Smooth muscle cell (in vitro differentiated cells): ENCODE measurements around the gene KDM4B. TPM values are rescaled to one million over a fixed set of nuclear protein-coding genes. Genes with fewer than 3 reads are reported as not detected.

Source experiments
- DNase-seq: peaks from one replicate; lab custom pipeline; 2025; ENCODE audit not compliant: unreplicated experiment; lab: John Stamatoyannopoulos, UW
- H2AFZ ChIP-seq: fragments of 200-600 bp; sonication (generic); 2 replicates; pipeline ENCODE4 v1.6.0; 2016; ENCODE audit warnings: antibody characterized with exemption, low read depth, mild to moderate bottlenecking
- H3F3A ChIP-seq: fragments of 200-600 bp; sonication (generic); 2 replicates; pipeline ENCODE4 v1.6.0; 2017; ENCODE audit warnings: antibody characterized with exemption, low read depth
- H3K27ac ChIP-seq: fragments of 200-600 bp; sonication (generic); 2 replicates; pipeline ENCODE4 v1.5.1; 2016; ENCODE audit warnings: low read depth, mild to moderate bottlenecking
- H3K27me3 ChIP-seq: fragments of 200-600 bp; sonication (generic); 2 replicates; pipeline ENCODE4 v1.6.1; 2016; ENCODE audit warnings: low read depth, mild to moderate bottlenecking
- H3K36me3 ChIP-seq: fragments of 200-600 bp; sonication (generic); 2 replicates; pipeline ENCODE4 v1.5.1; 2016; ENCODE audit warnings: low read depth
- H3K4me1 ChIP-seq: fragments of 200-600 bp; sonication (generic); 2 replicates; pipeline ENCODE4 v1.5.1; 2016; ENCODE audit warnings: low read depth
- H3K4me2 ChIP-seq: fragments of 200-600 bp; sonication (generic); 2 replicates; pipeline ENCODE4 v1.6.0; 2016; ENCODE audit warnings: mild to moderate bottlenecking
- H3K4me3 ChIP-seq: fragments of 200-600 bp; sonication (generic); 2 replicates; pipeline ENCODE4 v1.5.1; 2016; ENCODE audit warnings: mild to moderate bottlenecking
- H3K79me2 ChIP-seq: fragments of 200-600 bp; sonication (generic); 2 replicates; pipeline ENCODE4 v1.6.0; 2016; ENCODE audit warnings: low read depth, mild to moderate bottlenecking
- H3K9ac ChIP-seq: fragments of 200-600 bp; sonication (generic); 2 replicates; pipeline ENCODE4 v1.6.0; 2016; ENCODE audit warnings: low read depth
- H3K9me3 ChIP-seq: fragments of 200-600 bp; sonication (generic); replicated peaks from 2 replicates; pipeline ENCODE4 v1.5.1; 2016; ENCODE audit warnings: low read depth
- H4K20me1 ChIP-seq: fragments of 200-600 bp; sonication (generic); 2 replicates; pipeline ENCODE4 v1.6.0; 2016; ENCODE audit warnings: low read depth
- CTCF ChIP-seq: fragments of 200-600 bp; sonication (generic); IDR thresholded peaks from 2 replicates; pipeline ENCODE4 v1.5.1; 2017; ENCODE audit warnings: borderline replicate concordance, mild to moderate bottlenecking, antibody characterized with exemption; ENCODE audit not compliant: insufficient read depth, poor library complexity, severe bottlenecking
- WGBS: methylation state at CpG from one replicate; pipeline ENCODE4 v1.1.7; 2016; ENCODE audit warnings: low lambda C conversion rate; 5-methylcytosine and 5-hydroxymethylcytosine counted together
- polyA plus RNA-seq: library from polyadenylated mRNA; unstranded; fragments of >200 nt; fragmentation: Nextera tagmentation; extraction: Ambion mirVana; gene quantifications from 2 replicates; pipeline ENCODE4 v1.2.1, GENCODE V29; 2016
- total RNA-seq: library from RNA; depleted of rRNA; stranded (reverse); fragments of >200 nt; gene quantifications from 2 replicates; pipeline ENCODE4 v1.2.3, GENCODE V29; 2014

KDM4B gene
- total and polyA plus RNA-seq, 2 experiments from 2014 or later, result 27.9 to 32.3 TPM

- H3K9ac ChIP-seq, result no peak overlapping the region
- H3K9me3 ChIP-seq, result no peaks in the 10 kb centered on the region
- no peaks in the 10 kb centered on the region for H3K4me1 ChIP-seq
- no peaks in the 10 kb centered on the region for H4K20me1 ChIP-seq
- H3F3A ChIP-seq, result no peaks in the 10 kb centered on the region
- no peak overlapping the region for H3K4me3 ChIP-seq
- no peaks in the 10 kb centered on the region for H3K36me3 ChIP-seq
- DNase-seq, result no peak
- no peak overlapping the region for H3K4me2 ChIP-seq
- H2AFZ ChIP-seq, result no peak overlapping the region
- no peaks in the 10 kb centered on the region for H3K79me2 ChIP-seq
- H3K27ac ChIP-seq, result no peak overlapping the region
- H3K27me3 ChIP-seq, result no peaks in the 10 kb centered on the region
- no peak for TF ChIP-seq CTCF
- 81% methylated on average over 7 of the region's 7 CpGs for WGBS
These were observed 217.6 kb downstream of the KDM4B start for GRCh38 chr19:5186293-5187050.

GRCh38 chr19:5188548-5189317, 219.8 kb downstream of the KDM4B start:
- DNase-seq, result no peak
- no peak overlapping the region for H3K27ac ChIP-seq
- no peak overlapping the region for H3K4me2 ChIP-seq
- H3F3A ChIP-seq, result no peaks in the 10 kb centered on the region
- no peaks in the 10 kb centered on the region for H3K27me3 ChIP-seq
- H3K9ac ChIP-seq, result no peak overlapping the region
- 73% methylated on average over 16 of the region's 19 CpGs for WGBS
- no peak overlapping the region for H3K4me3 ChIP-seq
- H3K4me1 ChIP-seq, result peaks cover 4% of the 10 kb centered on the region
- no peak for TF ChIP-seq CTCF
- H3K9me3 ChIP-seq, result no peaks in the 10 kb centered on the region
- no peaks in the 10 kb centered on the region for H4K20me1 ChIP-seq
- H3K36me3 ChIP-seq, result no peaks in the 10 kb centered on the region
- H2AFZ ChIP-seq, result no peak overlapping the region
- no peaks in the 10 kb centered on the region for H3K79me2 ChIP-seq

GRCh38 chr19:5189318-5189607, 220.3 kb downstream of the KDM4B start:
- Histone ChIP-seq H3K4me1 (peaks cover 4% of the 10 kb centered on the region), H3K27ac (no peak overlapping the region), H2AFZ (no peak overlapping the region), H3K9ac (no peak overlapping the region), H3K9me3 (no peaks in the 10 kb centered on the region), H4K20me1 (no peaks in the 10 kb centered on the region), H3K4me2 (no peak overlapping the region), H3K4me3 (no peak overlapping the region), H3F3A (no peaks in the 10 kb centered on the region), H3K79me2 (no peaks in the 10 kb centered on the region), H3K36me3 (no peaks in the 10 kb centered on the region), H3K27me3 (no peaks in the 10 kb centered on the region)
- no peak for TF ChIP-seq CTCF
- 35% methylated on average over 6 of the region's 6 CpGs for WGBS
- no peak for DNase-seq

GRCh38 chr19:5191091-5191490, 222.2 kb downstream of the KDM4B start:
- Histone ChIP-seq H4K20me1 (no peaks in the 10 kb centered on the region), H3K27ac (no peak overlapping the region), H3F3A (no peaks in the 10 kb centered on the region), H3K36me3 (no peaks in the 10 kb centered on the region), H3K79me2 (no peaks in the 10 kb centered on the region), H3K4me3 (no peak overlapping the region), H3K9ac (no peak overlapping the region), H3K27me3 (no peaks in the 10 kb centered on the region), H2AFZ (no peak overlapping the region), H3K4me1 (peaks cover 4% of the 10 kb centered on the region), H3K4me2 (no peak overlapping the region), H3K9me3 (no peaks in the 10 kb centered on the region)
- no peak for DNase-seq
- 61% methylated on average over 5 of the region's 5 CpGs for WGBS
- TF ChIP-seq CTCF, result no peak
